Measurements from ENCODE around the gene TSHZ2.
A peak's percentile ranks its signal among the peaks of the same experiment; 100 is the strongest.

Gene TSHZ2, protein sequence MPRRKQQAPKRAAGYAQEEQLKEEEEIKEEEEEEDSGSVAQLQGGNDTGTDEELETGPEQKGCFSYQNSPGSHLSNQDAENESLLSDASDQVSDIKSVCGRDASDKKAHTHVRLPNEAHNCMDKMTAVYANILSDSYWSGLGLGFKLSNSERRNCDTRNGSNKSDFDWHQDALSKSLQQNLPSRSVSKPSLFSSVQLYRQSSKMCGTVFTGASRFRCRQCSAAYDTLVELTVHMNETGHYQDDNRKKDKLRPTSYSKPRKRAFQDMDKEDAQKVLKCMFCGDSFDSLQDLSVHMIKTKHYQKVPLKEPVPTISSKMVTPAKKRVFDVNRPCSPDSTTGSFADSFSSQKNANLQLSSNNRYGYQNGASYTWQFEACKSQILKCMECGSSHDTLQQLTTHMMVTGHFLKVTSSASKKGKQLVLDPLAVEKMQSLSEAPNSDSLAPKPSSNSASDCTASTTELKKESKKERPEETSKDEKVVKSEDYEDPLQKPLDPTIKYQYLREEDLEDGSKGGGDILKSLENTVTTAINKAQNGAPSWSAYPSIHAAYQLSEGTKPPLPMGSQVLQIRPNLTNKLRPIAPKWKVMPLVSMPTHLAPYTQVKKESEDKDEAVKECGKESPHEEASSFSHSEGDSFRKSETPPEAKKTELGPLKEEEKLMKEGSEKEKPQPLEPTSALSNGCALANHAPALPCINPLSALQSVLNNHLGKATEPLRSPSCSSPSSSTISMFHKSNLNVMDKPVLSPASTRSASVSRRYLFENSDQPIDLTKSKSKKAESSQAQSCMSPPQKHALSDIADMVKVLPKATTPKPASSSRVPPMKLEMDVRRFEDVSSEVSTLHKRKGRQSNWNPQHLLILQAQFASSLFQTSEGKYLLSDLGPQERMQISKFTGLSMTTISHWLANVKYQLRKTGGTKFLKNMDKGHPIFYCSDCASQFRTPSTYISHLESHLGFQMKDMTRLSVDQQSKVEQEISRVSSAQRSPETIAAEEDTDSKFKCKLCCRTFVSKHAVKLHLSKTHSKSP (N-terminal part only)

DNA sequence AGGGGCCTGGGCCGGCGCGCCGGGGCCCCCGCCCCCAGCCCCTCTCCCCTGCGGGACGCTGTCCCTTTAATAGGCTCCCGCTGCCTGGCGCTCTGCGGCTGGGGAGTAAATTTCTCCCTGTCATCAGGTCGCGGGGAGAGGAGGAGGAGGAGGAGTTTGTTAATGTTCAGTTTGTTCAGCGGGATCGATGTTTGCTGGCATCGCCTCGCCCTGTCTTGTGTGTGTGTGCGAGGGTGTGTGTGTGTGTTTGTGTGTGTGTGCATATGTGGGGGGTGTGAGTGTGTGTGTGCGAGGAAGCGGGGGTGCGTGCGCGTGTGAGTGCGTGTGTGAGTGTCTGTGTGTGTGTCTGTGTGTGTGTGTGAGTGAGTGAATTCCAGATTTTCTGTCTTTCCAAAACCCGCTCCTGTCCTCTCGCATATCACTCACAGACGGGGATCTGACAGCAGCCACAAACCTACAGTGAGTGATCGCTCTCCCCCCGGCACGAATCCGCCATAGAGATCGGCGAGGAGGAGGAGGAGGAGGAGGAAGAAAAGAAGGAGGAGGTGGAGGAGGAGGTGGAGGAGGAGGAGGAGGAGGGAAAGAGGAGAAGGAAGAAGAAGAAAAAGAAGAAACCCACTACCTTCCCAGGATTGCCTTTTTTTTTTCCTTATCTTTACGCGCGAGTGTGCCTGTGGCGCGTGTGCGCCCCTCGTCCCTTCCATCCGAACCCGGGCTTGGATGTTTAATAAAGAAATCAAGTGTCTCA, at the start of gene TSHZ2:
Gene TSHZ2 (plus strand): TSS at position 169 of the 748 bp plus-strand sequence. CDS start 936 bp downstream, outside the sequence.
- peak within 1 kb of the TSS; percentile 50 to 92 (median 84) for H3K27ac ChIP-seq
- peak within 1 kb of the TSS; percentile 35 to 59 (median 51) for H3K4me3 ChIP-seq

DNA sequence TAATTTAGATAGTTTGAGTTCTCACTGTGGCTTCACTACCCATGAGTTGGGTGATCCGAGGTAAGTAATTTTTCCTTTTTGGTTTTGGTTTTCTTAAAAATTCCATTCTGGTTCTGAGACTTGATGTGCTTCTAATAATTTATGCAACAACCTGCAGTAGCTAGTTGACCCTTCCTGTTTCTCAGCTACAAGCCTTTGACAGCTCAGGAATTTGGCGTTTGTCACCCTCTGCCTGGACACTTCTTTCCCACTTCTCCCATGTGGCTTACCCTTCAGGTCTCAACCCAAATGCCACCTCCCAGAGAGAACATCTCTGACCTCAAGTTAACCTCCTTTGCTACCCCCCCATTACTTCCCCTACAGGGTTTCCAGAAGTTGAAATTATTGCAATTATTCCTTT, 49.7 kb upstream of the TSHZ2 start:
- H3K4me3 ChIP-seq: no peak overlapping the region
- H3K27ac ChIP-seq: no peak overlapping the region

DNA sequence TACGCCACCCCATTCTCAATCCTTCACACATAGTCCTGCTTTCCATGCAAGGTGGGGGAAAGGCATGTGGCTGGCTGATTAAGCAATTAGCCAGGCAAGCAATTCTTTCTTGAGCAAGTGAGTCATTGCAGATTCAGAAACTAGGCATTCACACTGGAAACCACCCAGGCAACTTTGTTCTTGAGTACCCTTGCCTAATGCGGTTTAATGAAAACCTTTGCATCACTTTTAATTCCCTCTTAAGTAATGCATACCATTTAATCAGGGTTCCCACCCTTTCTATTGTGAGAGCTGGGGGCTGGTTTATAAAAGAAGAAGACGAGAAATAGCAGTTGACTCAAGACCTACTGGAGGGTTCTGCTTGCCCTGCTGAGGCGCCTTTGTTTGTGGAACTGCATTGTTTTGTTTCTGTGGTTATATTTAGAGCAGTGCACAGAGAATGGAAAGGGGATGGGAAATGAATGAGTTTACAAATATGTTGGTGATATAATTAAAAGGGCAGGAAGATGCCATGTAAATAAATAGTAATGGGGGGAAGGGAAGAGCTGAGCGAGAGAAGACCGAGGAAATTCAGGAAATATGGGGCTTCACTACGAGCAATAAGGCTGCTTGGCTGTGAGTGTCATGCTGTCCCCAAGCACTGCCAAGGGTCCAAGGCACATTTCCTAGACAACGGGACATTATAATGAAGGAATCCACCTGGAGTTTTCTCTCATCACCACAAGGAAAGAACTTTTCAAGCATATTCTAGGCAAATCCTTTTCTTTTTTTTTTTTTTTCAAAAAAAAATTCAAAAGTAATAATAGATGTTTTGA, 48.8 kb upstream of the TSHZ2 start:
- H3K27ac ChIP-seq: peak overlapping the region in 6 of 21 experiments; percentile 1 to 53 (median 34)
- H3K4me3 ChIP-seq: no peak overlapping the region

DNA sequence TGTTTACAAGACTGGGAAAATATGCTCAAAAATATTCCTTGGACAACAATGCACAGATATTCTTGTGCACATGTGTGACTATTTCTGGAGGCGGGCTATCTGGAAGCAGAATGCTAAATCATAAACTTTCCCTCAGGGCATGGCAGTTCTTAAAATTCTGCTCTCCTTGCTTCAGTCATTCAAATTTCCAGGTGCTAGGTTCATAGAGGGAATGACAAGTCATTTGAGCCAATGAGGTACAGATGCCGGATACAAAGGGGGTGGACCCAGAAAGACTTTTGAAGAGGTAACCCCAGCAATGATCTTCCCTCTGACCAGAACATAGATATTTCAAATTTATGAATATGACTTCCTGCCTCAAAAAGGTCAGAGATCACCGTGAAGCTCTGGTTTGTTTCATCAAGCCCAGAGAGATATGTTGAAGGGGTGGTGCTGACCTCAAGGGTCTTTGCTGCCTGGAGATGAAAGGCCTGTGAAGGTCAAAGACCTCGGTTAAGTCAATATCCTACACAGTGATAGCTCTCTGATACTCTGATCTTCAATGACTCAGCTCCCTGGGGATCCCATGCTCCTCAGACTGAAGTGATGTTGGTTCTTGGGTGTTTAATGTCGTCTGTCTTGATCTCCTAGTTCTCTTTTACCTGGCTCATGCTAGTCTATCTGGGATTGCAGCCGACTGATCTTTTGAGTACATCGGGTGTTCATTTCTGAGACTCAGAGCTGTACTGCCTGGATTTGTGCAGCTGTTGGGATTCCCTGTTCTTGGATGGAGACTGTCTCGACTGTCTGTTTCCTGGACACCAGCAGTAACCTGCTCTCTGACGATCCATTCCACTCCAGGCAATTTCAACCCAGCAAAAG, 47.5 kb upstream of the TSHZ2 start:
- H3K27ac ChIP-seq: no peak overlapping the region
- H3K4me3 ChIP-seq: no peak overlapping the region

DNA sequence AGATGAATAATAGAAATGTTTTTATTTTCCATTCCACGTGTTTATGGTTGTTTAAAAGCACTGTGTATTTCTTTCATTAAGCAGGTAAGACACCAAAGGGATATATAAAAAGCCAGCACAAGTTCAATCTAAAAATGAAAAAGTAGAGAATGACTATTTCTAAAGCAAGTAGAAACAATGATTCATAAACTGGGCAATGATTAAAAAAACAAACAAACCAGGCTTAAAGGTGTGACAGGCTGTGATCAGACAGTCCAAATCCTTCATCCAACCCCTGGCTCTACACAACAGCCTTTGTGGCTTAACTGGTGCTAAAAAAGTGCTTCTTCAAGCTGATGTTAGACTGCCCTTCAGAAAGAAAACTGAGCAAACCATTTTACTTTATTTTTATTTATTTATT, 45.7 kb upstream of the TSHZ2 start:
- Histone ChIP-seq H3K4me3 (no peak overlapping the region), H3K27ac (no peak overlapping the region)

DNA sequence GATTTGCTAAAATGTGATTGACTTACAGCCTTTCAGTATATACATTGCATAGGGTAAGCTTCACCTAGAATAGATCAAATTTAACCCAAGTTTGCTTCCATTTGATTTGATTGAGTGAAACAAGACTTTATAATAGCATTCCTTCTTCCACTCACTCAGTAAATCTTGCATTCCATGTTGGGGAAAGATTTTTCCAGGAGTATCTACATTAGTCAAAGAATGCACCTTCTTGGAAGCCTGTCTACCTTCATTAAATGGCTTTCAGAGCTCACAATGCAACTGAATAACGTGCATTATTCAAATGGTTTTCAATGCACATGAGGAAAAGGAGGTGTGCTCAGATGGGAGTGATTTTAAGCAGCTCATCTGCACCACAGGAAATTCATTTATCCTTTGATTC, 38.3 kb upstream of the TSHZ2 start:
- no peak overlapping the region for H3K27ac ChIP-seq

DNA sequence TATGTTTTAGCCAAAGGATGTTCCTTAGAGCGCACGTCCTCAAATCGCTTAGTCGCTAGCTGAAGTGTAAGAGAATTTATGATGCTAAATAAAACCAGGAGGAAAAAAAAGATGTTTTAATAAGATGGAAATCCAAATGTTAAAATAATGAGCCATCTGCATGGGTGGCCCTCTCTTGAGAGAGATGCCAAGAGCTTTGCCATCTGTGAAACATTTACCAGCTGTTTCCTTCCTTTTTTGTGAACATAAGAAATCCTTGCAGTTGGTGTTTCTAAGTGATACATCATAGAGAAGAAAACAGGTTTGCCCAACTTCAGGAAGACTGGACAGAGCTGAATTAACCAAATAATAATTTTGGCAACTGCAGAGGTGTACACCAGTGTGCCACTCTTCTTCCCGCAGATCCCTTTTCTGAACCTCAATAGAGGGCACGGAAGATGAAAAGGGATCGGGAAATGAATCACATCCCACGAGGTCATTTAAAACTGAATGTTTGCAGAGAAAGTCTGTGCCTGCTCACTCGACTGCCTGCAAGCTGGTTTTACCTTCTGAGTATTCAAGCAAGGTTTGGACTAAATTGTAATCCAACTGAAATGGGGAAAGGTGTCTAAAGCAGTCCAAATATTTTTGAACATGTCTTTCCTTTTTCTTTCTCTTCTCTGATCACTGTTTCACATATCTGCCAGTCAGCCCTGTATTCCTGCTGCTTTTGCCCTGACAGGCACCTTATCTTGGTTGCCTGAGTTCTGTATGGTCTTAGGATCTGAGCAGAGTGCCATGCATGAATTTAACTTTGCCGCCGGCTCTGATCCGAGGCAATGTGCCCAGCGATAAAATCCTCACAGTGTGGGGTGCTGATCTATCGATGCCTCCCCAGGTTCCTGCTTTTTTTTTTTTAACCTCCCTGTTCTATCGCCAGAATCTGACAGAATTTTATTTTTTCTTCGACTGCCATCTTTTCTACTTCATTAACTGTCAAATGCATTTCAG, 35.5 kb upstream of the TSHZ2 start:
- Histone ChIP-seq H3K4me3 (no peak overlapping the region), H3K27ac (no peak overlapping the region)

More for the DNA sequence above, 38.3 kb upstream of the TSHZ2 start:
- no peak overlapping the region for H3K4me3 ChIP-seq

DNA sequence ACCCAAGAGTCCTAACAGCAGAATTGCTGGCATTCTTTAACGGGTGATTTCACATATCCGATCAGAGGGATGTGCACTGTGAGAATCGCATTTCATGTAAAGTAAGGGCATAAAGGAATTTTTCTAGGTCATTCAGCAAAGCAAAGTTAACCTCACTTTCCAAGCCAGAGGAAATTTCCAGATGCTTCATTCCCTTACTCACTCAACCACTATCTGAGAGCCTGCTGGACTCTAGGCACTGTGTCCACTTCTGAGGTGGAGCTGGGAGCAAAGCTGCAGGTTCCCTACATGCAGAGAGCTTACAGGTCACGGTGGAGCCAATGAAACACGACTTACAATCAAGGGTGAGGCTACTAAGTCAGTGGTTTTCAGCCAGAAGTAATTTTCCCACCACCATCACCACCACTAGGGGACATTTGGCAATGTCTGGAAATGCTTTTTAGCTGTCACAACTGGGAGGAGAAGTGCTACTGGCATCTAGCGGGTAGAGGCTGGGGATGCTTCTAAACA, 34.5 kb upstream of the TSHZ2 start:
- H3K4me3 ChIP-seq: no peak overlapping the region
- no peak overlapping the region for H3K27ac ChIP-seq

DNA sequence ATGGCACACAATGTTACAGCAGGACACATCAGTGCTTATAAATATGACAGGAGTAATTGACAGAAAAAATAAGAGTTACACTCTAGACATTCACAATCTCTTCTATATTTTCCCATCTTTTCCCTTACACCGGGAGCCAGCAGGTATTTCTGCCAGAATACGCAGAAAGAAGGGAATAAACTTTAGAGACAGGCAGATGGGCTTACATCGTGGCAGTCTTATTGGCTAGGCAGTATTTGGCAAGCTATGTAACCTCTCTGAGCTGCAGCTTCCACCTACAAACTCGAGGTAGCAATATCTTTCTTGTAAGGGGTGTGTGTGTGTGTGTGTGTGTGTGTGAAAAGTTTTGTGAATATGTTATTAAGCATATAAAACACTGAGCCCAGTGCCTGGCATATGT, 33.0 kb upstream of the TSHZ2 start:
- Histone ChIP-seq H3K27ac (no peak overlapping the region), H3K4me3 (no peak overlapping the region)

DNA sequence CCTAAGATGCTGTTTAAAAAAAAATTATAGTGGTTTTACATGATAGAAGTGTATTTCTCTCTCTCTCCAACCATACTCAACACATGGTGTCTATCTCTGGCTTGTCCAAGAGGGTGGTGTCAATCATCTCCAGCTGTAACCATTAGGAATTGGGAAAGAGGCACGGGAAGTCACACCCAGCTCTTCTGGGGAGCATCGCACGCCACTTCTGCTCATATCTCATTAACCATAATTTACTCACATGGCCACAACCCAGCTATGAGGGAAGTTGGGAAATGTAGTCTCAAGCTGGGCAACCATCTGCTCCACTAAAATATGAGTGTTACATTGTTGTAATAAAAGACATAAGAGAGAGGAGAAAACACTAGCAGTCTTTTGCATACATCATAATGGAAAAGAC, 30.4 kb upstream of the TSHZ2 start:
- Histone ChIP-seq H3K27ac (no peak overlapping the region), H3K4me3 (no peak overlapping the region)

DNA sequence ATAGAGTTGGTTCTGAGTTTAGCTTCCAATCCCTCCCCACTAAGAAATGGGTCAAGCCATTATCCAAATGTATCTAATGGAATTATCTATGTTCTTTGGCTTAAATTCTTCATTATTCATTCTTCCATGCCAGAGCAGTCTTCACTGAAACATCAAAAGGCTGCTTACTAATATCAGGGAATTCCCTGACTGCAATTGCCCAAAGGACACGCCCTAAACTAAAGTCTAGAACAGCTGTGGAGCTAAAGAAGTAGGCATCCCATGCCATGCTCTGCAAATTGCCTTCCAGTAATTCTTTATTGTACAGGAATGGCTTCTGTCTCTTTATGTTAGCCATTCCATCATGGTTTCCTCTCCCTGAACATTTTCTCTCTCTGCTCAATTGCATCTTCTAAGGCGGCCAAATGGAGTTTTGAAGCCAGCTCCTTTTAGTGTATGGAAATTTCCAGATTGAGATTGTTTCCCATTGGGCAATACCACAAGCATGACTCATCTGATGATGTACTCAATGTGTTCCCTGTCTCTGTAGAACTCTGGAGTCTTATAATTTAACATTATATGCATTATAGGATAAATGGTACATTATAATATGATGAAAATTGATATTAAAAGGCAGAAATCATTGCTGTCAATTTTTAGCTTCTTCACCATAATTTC, 28.8 kb upstream of the TSHZ2 start:
- peak overlapping the region in 9 of 21 experiments; percentile 0 to 64 (median 40) for H3K27ac ChIP-seq
- H3K4me3 ChIP-seq: no peak overlapping the region

DNA sequence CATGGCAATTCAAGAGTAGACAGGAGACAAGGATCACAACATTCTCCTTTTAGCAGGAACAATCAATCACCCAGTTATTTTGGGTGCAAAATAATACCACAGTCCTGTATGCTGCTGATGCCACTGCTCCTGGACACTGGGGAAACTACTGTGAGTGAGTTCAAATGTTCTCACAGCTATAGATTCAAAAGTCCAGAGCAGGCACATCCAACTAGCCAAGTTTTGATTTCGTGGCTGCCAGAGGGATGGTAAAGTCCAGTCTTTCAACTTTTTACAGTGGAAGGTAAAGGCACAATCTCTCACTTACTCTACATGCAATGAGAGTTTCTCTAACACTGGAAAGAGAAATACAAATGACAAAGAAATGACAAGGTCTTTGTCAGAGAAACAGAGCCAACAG, 26.9 kb upstream of the TSHZ2 start:
- Histone ChIP-seq H3K27ac (no peak overlapping the region), H3K4me3 (no peak overlapping the region)

DNA sequence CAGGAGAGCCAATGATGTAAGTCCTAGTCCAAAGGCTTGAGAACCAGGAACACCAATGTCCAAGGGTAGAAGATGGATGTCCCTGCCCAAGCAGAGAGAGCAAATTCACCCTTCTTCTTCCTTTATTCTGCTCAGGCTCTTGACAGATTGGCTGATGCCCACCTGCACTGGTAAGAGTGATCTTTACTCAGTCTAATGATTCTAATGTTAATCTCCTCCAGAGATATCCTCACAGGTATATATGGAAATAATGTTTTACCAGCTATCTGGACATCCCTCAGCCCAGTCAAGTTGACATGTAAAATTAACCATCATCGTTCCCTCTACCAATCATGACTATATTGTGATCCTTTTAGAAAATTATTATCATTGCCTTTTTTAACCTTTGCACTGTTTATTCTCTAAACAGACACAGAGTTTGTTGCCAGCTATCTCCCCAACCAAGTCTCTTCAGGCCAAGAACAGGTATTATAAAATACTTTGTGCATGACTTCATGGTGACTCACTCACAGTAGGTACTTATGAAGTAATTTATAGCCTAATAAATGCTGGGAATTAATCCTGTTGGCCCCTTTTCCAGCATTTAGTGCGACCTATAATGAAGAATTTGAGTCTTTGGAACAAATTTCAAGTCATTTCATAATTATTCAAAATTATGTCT, 26.2 kb upstream of the TSHZ2 start:
- Histone ChIP-seq H3K4me3 (no peak overlapping the region), H3K27ac (peak overlapping the region in 3 of 21 experiments; percentile 10 to 51 (median 34))

DNA sequence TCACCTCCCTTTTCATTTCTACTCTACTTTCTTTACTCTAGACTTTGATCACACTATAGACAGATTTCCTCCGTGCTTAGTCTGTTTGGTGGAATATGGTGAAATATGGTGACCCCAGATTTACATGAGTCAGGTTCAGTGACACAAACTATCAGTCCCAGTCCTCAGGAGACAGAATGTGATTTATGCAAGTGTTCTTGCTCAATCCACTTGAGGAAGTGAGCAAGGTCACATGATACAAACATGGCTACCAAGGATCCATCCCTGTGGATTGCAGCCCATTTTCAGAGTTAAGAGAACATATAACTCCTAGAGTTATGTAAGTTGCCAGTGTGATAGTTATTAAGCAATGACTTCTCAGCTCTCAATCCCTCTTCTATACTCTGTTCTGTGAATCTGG, 23.7 kb upstream of the TSHZ2 start:
- H3K27ac ChIP-seq: no peak overlapping the region
- H3K4me3 ChIP-seq: no peak overlapping the region

DNA sequence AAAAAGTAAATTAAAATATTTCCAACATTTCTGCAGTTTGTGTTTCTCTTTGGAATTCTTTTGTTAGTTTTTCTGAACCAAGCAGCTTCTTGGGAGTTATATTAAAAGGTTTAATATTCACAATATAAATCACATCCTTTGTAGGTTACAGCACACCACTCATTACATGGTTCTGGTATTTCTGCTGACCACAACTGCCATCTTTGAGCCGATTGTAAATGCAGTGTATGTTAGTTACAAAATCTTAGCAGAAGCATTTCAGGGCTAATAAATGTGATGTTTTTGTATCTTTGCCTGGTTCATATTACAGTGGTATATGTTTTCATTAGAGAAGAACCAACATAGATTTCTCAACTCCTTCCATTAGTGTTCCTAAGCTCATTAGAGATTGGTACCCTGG, 19.1 kb upstream of the TSHZ2 start:
- H3K27ac ChIP-seq: no peak overlapping the region
- H3K4me3 ChIP-seq: no peak overlapping the region

DNA sequence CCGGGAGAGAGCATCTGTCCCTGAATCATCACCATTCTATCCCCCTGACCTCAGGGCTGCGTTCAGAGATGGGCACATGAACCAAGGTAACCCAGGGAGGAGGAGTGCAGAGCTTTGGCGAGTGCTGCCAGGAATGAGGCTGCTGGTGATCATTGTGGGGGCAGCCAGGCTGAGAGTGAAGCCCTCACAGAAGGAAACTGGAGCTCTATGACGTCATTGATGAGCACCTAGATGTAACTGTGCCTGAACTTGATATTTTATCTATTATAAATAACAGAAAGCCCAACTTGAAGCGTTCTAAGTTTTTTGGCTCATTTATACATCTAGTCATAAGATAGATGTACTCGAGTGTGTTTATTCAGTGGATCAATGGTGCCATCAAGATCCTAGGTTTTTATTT, 17.3 kb upstream of the TSHZ2 start:
- Histone ChIP-seq H3K27ac (no peak overlapping the region), H3K4me3 (no peak overlapping the region)
